ENCODE results near the gene CWH43.
"Not testable (repeated sequence)": the region's sequence is repeated elsewhere in the genome, so short reads cannot be mapped to it uniquely, and the experiment has no call there.

CWH43 gene

GRCh38 chr4:48985976-48986653, at the start of gene CWH43:
TSS of gene CWH43 (plus strand) at chr4:48986275. CDS start at chr4:48986430, 155 bp downstream.
- DNase-seq, result peak; percentile 7

- no peak for DNase-seq
These were observed 49.0 kb upstream of the CWH43 start for GRCh38 chr4:48937033-48937432.

GRCh38 chr4:48938831-48939230, 47.2 kb upstream of the CWH43 start:
- DNase-seq, result no peak

GRCh38 chr4:48939785-48940184, 46.3 kb upstream of the CWH43 start:
- DNase-seq, result no peak

DNA sequence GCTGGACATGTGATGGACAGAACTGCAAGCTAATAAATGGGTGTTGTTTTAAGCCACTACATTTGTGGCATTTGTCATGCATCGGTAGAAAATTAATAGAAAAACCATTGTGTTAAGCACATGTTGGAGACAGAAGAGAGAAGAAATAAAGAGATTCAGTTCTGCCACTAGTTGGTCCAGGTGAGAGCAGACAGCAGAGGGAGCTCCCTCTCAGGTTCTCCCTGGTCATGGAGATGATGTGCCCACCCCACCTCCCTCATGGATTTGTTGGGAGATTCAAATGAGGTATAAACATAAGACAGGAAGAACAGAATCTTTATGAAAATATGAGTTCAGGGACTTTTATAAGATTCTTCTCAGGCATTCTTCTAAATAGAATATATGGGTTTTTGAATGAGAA, 42.7 kb upstream of the CWH43 start:
- no peak for DNase-seq

- no peak for DNase-seq
These were observed 41.8 kb upstream of the CWH43 start for GRCh38 chr4:48944252-48944651.

DNA sequence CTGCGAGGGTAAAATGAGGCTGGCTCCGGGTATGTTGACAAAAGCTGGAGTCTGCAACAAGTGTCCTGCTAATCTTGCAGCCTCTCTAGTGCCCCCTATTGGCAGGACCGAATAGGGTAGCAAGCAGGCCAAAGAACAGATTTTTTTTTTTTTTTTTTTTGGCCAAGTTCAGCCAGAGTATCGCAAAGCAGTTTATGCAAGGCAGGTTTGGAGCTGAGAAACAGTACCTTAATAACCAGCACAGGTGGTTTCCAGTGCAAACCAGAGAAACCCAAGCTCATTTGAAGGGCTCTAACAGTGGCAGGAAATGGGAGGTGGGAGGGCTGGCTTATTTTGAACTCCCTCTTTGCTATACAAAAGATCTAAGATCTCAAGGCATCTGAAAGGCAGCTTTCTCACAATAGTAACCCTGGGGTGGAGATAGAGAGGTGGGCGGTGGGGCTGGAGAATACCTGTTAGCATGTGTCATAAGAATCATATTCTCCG, 41.3 kb upstream of the CWH43 start:
- peak; percentile 76 for DNase-seq

GRCh38 chr4:48945981-48946380, 40.1 kb upstream of the CWH43 start:
- DNase-seq, result no peak

DNA sequence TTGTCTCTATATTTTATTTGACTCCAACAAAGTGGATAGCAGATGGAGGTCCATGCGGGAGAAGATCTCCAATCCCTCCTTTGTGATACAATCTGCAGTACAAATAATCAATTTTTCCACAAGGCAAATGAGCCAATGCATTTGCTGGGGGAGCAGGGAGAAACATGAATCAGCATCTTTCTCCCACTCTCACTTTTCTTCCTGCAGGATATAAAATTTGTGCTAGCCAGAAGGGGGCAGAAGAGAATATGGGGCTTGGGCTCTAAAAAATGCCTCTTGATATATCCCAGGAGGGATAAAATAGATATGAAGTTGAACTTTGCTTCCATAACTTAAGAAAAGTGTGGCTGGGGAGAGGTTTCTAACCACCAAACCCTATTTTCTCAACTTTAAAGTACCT, 38.3 kb upstream of the CWH43 start:
- no peak for DNase-seq

DNA sequence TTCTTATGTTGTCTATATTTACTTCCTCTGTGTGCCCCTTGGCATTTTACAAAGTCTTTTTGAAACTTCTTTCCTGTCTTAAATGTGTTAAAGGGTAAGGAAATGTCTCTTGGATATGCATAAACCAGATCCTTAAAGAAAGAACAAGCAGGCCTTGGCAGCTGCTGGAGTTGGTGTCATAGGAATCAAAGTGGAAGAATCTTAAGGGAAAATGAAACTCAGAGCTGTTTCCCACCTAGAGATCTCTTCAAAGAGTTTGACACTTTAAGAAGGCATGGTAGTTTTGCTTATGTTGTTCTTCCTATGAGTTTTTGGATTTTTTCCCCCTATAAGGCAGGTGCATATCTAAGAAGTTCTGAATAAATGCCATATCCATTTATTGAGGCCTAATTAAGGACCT, 37.0 kb upstream of the CWH43 start:
- no peak for DNase-seq

- no peak for DNase-seq
These were observed 36.4 kb upstream of the CWH43 start for GRCh38 chr4:48949518-48950219.

- no peak for DNase-seq
These were observed 31.8 kb upstream of the CWH43 start for GRCh38 chr4:48954314-48954713.

DNA sequence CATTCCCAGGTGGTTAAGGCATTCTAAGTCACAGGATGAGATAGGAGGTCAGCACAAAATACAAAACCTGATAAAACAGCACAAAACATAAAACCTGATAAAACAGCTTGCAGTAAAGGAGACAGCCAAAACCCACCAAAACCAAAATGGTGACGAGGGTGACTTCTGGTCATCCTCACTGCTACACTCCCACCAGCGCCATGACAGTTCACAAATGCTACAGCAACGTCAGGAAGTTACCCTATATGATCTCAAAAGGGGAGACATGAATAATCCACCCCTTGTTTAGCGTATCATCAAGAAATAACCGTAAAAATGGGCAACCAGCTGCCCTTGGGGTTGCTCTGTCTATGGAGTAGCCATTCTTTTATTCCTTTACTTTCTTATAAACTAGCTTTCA, 28.7 kb upstream of the CWH43 start:
- not testable (repeated sequence) for DNase-seq

DNA sequence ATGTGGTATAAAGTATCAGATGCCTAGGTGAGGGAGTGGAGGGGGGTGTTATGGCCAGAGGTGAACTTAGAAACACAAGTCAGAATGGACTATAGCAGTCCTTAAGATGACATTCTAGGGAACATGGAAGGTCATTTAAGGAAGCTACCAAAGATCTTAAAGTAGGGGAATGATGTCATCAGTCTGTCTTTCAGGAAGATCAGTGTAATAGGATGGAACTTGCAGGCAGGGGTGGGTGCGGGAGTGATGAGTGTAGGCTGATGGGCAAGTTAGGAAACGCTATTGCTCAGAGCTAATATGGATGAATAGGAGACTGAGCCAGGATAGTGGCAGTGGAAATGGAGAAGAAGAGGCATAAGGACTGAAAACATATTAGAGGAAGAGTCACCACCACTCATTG, 27.5 kb upstream of the CWH43 start:
- no peak for DNase-seq

DNA sequence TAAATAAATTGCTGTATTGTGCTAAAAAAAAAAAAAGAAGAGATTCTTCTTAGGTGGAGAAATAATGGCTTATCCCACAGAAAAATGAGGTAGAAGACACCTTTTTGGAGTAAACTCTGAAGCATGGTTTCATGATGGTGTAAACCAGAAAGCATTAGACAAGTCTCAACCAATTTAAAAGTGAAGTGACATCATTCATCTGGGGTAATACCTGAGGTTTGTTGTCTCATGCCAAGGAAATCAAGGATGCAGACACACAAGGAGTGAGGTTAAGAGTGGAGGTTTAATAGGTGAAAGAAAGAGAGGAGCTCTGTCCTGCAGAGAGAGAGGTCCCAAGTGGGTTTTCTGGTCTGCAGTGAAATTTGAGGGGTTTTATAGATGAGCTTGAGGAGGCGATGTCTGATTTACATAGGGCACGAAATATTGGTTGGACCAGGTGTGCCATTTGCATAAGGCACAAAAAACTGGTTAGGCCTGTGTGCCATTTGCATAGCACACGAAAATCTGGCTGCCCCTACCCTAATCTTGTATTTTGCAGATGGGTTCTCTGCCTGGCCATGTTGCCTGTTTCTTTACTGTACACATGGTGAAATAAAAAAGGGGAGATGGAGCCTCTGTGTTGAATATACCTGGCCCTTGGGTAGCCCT, 25.0 kb upstream of the CWH43 start:
- DNase-seq, result no peak

DNA sequence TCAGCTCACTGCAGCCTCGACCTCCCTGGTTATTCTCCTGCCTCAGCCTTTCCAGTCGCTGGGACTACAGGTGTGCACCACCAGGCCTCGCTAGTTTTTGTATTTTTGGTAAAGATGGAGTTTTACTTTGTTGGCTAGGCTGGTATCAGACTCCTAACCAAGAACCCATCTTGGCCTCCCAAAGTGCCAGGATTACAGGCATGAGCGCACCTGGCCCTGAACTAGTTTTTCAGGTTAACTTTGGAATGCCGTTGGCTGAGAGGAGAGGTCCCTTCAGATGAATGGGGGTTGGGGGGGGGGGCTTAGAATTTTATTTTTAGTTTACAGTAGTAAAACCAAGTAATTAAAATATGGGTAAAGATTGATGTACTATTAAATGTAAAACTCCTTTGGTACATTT, 23.4 kb upstream of the CWH43 start:
- no peak for DNase-seq

GRCh38 chr4:48963042-48963679, 22.9 kb upstream of the CWH43 start:
- DNase-seq, result peak; percentile 82

DNA sequence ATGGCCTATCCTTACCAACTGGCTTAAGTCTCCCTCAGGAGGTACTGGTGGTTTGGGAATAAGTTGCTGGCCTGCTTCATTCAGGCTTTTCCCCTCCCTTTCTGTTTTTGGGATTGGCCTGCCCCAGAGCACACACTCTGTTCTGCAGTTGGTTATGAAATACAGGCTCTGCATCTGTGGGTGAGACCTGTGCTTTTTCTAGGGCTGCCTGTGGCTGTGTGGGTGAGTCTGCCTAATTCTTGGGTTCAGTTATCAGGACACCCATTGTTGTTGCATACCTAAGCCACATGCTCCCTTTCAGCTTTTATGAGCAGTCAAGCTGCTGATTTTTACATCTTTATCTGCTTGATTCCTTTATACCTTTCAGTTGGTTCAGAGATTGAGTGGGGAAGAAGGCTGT, 19.0 kb upstream of the CWH43 start:
- no peak for DNase-seq

DNA sequence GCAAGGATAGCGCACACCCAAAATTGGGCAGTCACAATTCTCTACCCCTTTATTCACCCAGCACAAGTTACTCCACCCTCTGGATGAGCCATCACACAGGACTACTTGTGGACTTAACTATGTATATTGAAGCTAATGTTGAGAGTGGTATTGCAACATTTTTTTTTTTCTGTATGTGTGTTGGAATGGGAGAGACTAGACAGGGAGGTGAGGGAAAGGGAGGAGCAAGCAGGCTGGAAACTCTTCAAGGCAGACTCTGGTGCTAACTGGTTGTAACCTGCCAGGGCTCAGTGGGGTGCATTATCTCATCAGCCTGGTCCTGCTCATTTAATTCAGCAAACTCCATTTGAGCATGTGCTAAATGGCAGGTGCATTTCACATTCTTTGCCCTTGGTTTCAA, 18.4 kb upstream of the CWH43 start:
- no peak for DNase-seq

DNA sequence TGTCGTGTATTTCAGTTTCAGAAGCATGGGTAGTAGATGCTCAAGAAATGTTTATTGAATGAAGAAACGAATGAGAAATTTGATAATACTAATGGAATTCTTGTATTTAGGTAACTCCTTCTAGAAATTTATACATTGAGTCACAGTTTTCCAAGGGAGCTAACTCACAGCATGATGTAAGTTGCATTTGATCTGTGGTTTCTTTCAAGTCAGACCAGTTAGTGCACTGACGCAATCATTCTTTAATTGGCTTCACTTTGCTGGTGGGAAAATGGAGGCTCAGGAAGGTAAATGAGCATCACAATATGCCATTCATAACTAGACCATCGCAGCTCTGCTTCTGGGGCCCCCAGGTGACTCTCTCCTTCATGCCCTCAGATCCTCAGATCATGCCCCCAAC, 17.3 kb upstream of the CWH43 start:
- no peak for DNase-seq

DNA sequence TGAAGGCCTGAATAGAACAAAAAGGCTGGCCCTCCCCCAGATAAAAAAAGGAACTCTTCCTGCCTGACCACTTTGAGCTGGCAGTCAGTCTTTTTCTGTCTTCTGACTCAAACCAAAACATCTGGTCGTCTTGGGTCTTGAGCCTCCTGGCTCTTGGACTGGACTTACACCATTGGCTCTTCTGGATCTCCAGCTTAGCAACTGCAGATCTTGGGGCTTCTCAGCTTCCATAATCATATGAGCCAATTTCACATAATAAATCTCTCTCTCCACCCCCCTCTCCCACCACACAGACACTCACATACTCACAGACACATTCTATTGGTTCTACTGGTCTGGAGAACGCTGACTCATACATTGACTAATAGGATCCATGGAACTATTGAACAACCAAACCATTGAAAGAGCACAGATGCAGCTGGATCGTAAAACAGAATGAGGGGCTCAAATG, 15.6 kb upstream of the CWH43 start:
- DNase-seq, result peak; percentile 8

GRCh38 chr4:48974979-48975640, 11.0 kb upstream of the CWH43 start:
- DNase-seq, result no peak

DNA sequence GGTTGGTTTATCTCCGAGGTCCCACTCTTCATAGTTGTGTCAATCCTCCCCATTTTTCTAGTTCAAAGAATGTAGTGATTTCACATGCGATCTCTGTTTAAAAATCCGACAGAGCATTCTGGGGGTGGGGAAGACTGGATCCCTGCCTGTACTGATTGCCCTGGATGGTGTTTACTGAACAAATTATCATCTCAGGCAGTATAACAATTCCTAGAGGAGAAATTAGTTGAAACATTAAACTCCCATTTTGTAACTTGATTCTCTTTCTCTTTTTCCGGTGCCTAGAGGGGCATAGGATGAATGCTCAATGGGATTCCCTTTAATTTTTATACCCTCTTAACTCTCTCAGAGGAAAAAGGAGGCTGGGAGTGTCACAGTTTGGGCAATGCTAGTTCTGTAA, 10.0 kb upstream of the CWH43 start:
- DNase-seq, result no peak
